GM23248 (cell line): ENCODE data around the gene GPANK1. TPM values are rescaled to one million over a fixed set of nuclear protein-coding genes. Genes with fewer than 3 reads are reported as not detected.

ENCODE experiments used
- DNase-seq: peaks from one replicate; pipeline ENCODE4 v3.0.0-alpha.2; 2015
- H2AFZ ChIP-seq: fragments of 200-600 bp; sonication (generic); 2 replicates; pipeline ENCODE4 v1.6.1; 2016; ENCODE audit warnings: antibody characterized with exemption
- H3F3A ChIP-seq: fragments of 200-600 bp; sonication (generic); 2 replicates; pipeline ENCODE4 v1.6.1; 2016; ENCODE audit warnings: mild to moderate bottlenecking, antibody characterized with exemption, mixed run types; ENCODE audit not compliant: insufficient read depth
- H3K27ac ChIP-seq: fragments of 200-600 bp; sonication (generic); 2 replicates; pipeline ENCODE4 v1.5.1; 2016; ENCODE audit warnings: mild to moderate bottlenecking
- H3K27me3 ChIP-seq: fragments of 200-600 bp; sonication (generic); replicated peaks from 2 replicates; pipeline ENCODE4 v1.6.1; 2016; ENCODE audit warnings: mild to moderate bottlenecking; ENCODE audit not compliant: insufficient read depth
- H3K36me3 ChIP-seq: fragments of 200-600 bp; sonication (generic); 2 replicates; pipeline ENCODE4 v1.6.1; 2016; ENCODE audit warnings: low read depth, mild to moderate bottlenecking
- H3K4me1 ChIP-seq: fragments of 200-600 bp; sonication (generic); 2 replicates; pipeline ENCODE4 v1.6.1; 2016; ENCODE audit warnings: mild to moderate bottlenecking; ENCODE audit not compliant: insufficient read depth
- H3K4me2 ChIP-seq: fragments of 200-600 bp; sonication (generic); one replicate; pipeline ENCODE4 v1.6.1; 2016; ENCODE audit warnings: mild to moderate bottlenecking; ENCODE audit not compliant: unreplicated experiment
- H3K4me3 ChIP-seq: fragments of 200-600 bp; sonication (generic); 2 replicates; pipeline ENCODE4 v1.5.1; 2016; ENCODE audit warnings: mild to moderate bottlenecking
- H3K79me2 ChIP-seq: fragments of 200-600 bp; sonication (generic); 2 replicates; pipeline ENCODE4 v1.6.1; 2016; ENCODE audit warnings: mild to moderate bottlenecking; ENCODE audit not compliant: insufficient read depth
- H3K9ac ChIP-seq: fragments of 200-600 bp; sonication (generic); 2 replicates; pipeline ENCODE4 v1.6.1; 2016; ENCODE audit warnings: mild to moderate bottlenecking
- H3K9me2 ChIP-seq: fragments of 200-600 bp; sonication (generic); 2 replicates; pipeline ENCODE4 v1.6.1; 2016; ENCODE audit warnings: mixed run types, mild to moderate bottlenecking, moderate library complexity; ENCODE audit not compliant: insufficient read depth
- H3K9me3 ChIP-seq: fragments of 200-600 bp; sonication (generic); one replicate; pipeline ENCODE4 v1.6.1; 2017; ENCODE audit warnings: low read depth
- H4K20me1 ChIP-seq: fragments of 200-600 bp; sonication (generic); 2 replicates; pipeline ENCODE4 v1.6.0; 2016; ENCODE audit not compliant: insufficient read depth
- EZH2 ChIP-seq: fragments of 200-600 bp; sonication (generic); IDR thresholded peaks from 2 replicates; pipeline ENCODE4 v1.6.1; 2018; ENCODE audit warnings: antibody characterized with exemption, mild to moderate bottlenecking; ENCODE audit not compliant: insufficient read depth, poor library complexity, severe bottlenecking
- EZH2phosphoT487 ChIP-seq: fragments of 200-600 bp; sonication (generic); IDR thresholded peaks from 2 replicates; pipeline ENCODE4 v1.6.1; 2018; ENCODE audit warnings: antibody characterized with exemption, moderate library complexity, mild to moderate bottlenecking, low read depth; ENCODE audit not compliant: insufficient read depth
- WGBS, 2 experiments: methylation state at CpG; one replicate each; pipeline ENCODE4 v1.1.6; 2015 to 2017; ENCODE audit warnings: low lambda C conversion rate in 2 of 2, low coverage in 1 of 2; ENCODE audit errors: missing lambda C conversion rate in 2 of 2; 5-methylcytosine and 5-hydroxymethylcytosine counted together
- in situ Hi-C: fragments of 300-500 bp; cut with MboI; formaldehyde crosslinking; loops from 2 replicates; pipeline ENCODE4 v1.15.0; 2020
- polyA plus RNA-seq: library from polyadenylated mRNA; unstranded; fragments of >200 nt; fragmentation: Nextera tagmentation; extraction: Ambion mirVana; gene quantifications from 2 replicates; pipeline ENCODE4 v1.2.1, GENCODE V29; 2016
- total RNA-seq: library from RNA; depleted of rRNA; stranded (reverse); fragments of >200 nt; shearing (Covaris generic); gene quantifications from 2 replicates; pipeline ENCODE4 v1.2.3, GENCODE V29; 2014

The GPANK1 gene
- total and polyA plus RNA-seq, 2 experiments from 2014 or later: 10.6 to 19.3 TPM

DNA sequence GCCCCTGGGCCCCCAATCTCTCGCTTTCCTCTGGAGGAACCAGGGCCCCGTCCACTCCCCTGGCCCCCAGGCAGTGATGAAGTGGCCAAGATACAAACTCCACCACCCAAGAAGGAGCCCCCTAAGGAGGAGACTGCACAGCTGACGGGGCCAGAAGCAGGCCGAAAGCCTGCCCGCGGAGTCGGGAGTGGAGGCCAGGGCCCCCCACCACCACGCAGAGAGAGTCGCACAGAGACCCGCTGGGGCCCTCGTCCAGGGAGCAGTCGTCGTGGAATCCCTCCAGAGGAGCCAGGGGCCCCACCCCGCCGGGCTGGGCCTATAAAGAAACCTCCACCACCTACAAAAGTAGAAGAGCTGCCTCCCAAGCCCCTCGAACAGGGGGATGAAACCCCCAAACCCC is 33.6 kb downstream of the GPANK1 start:
- H3K4me1 ChIP-seq: no peaks in the 10 kb centered on the region
- H2AFZ ChIP-seq: no peak overlapping the region
- peaks cover 62% of the 10 kb centered on the region for H3F3A ChIP-seq
- H3K4me3 ChIP-seq: no peak overlapping the region
- H3K27ac ChIP-seq: no peak overlapping the region
- 86 to 87% methylated on average over 14 of the region's 16 CpGs for WGBS, 2 experiments
- no peak for TF ChIP-seq EZH2phosphoT487
- TF ChIP-seq EZH2: no peak
- in situ Hi-C loops: no loop called here
- H3K9me2 ChIP-seq: no peaks in the 10 kb centered on the region
- H4K20me1 ChIP-seq: no peaks in the 10 kb centered on the region
- peaks cover 89% of the 10 kb centered on the region for H3K36me3 ChIP-seq
- H3K9ac ChIP-seq: no peak overlapping the region
- DNase-seq: no peak
- no peak overlapping the region for H3K4me2 ChIP-seq
- peaks cover 71% of the 10 kb centered on the region for H3K79me2 ChIP-seq
- no peaks in the 10 kb centered on the region for H3K27me3 ChIP-seq
- no peaks in the 10 kb centered on the region for H3K9me3 ChIP-seq

DNA sequence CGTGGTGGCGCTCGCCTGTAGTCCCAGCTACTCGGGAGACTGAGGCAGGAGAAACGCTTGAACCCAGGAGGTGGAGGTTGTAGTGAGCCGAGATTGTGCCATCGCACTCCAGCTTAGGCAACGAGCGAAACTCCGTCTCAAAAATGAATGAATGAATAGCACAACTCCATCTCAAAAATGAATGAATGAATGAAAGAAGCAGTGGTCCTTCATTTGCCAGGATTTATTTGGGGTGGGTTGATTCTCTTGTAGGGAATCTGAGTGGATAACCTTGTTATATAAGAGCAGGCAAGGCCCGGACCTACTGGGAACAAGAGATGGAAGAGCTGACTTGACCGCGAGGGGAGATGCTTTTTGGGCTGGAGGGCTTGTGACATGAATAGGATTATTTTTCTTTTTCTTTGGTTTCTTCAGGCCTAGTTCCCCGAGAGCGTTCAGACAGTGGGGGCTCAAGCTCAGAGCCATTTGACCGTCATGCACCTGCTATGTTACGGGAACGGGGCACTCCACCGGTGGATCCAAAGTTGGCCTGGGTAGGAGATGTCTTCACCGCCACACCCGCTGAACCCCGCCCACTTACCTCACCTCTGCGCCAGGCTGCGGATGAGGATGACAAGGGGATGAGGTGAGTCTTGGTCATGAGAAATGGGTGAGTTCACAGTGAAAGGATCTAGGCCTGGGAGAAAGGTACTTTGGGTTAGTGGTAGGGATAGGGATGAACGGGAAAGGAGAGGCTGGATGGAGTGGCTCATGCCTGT is 34.4 kb downstream of the GPANK1 start:
- H3K9me2 ChIP-seq: no peaks in the 10 kb centered on the region
- TF ChIP-seq EZH2phosphoT487: no peak
- no peak for TF ChIP-seq EZH2
- no peak overlapping the region for H3K9ac ChIP-seq
- in situ Hi-C loops: no loop called here
- H3K4me1 ChIP-seq: no peaks in the 10 kb centered on the region
- H2AFZ ChIP-seq: no peak overlapping the region
- no peak overlapping the region for H3K4me2 ChIP-seq
- H3F3A ChIP-seq: peaks cover 55% of the 10 kb centered on the region
- no peak overlapping the region for H3K27ac ChIP-seq
- no peaks in the 10 kb centered on the region for H3K9me3 ChIP-seq
- no peaks in the 10 kb centered on the region for H3K27me3 ChIP-seq
- H3K36me3 ChIP-seq: peaks cover 89% of the 10 kb centered on the region
- WGBS, 2 experiments: 90 to 93% methylated on average over 25 of the region's 25 CpGs
- H4K20me1 ChIP-seq: no peaks in the 10 kb centered on the region
- H3K4me3 ChIP-seq: no peak overlapping the region
- H3K79me2 ChIP-seq: peaks cover 80% of the 10 kb centered on the region
- DNase-seq: no peak

DNA sequence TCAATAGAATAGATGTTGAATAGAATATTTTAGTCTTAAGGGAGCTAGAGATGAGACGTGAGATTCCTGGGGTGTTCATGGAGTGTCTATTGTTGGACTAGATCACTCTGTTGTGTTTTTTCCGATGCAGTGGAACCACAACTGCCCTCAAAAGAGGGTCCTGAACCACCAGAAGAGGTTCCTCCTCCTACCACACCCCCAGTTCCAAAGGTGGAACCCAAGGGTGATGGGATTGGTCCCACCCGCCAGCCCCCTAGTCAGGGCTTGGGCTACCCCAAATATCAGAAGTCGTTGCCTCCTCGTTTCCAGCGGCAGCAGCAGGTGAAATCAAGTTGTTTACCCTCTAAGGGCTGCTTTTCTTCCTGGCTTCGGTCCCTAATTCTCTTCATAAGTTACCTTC is 35.8 kb downstream of the GPANK1 start:
- 92 to 93% methylated on average over 7 of the region's 7 CpGs for WGBS, 2 experiments
- H3K27me3 ChIP-seq: no peaks in the 10 kb centered on the region
- H3K9ac ChIP-seq: no peak overlapping the region
- no peaks in the 10 kb centered on the region for H3K9me2 ChIP-seq
- no peak overlapping the region for H3K4me3 ChIP-seq
- H3K9me3 ChIP-seq: no peaks in the 10 kb centered on the region
- H3K27ac ChIP-seq: no peak overlapping the region
- TF ChIP-seq EZH2: no peak
- no peak for TF ChIP-seq EZH2phosphoT487
- no peaks in the 10 kb centered on the region for H3K4me1 ChIP-seq
- in situ Hi-C loops: no loop called here
- no peak overlapping the region for H2AFZ ChIP-seq
- peaks cover 88% of the 10 kb centered on the region for H3K36me3 ChIP-seq
- peaks cover 42% of the 10 kb centered on the region for H3F3A ChIP-seq
- DNase-seq: no peak
- H4K20me1 ChIP-seq: no peaks in the 10 kb centered on the region
- peaks cover 93% of the 10 kb centered on the region for H3K79me2 ChIP-seq
- no peak overlapping the region for H3K4me2 ChIP-seq

DNA sequence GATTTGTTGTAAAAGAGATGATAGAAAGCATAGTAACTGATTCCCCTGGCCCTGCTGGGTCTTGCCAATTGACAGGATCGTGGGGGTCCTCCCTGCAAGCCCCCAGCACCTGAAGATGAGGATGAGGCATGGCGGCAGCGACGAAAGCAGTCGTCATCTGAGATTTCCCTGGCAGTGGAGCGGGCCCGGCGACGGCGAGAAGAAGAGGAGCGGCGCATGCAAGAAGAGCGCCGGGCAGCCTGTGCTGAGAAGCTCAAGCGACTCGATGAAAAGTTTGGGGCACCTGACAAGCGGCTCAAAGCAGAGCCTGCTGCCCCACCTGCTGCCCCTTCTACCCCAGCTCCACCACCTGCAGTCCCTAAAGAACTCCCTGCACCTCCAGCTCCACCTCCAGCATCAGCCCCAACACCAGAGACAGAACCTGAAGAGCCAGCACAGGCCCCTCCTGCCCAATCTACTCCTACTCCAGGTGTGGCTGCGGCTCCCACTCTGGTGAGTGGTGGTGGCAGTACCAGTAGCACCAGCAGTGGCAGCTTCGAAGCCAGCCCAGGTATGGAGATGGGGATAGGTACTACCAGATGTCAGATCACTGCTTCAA is 37.0 kb downstream of the GPANK1 start:
- in situ Hi-C loops: no loop called here
- Histone ChIP-seq H4K20me1 (peaks cover 4% of the 10 kb centered on the region; the same call in 1 of the 2 replicates), H3K9ac (no peak overlapping the region)

More for the DNA sequence above, 37.0 kb downstream of the GPANK1 start:
- no peak overlapping the region for H2AFZ ChIP-seq
- no peaks in the 10 kb centered on the region for H3K9me3 ChIP-seq
- H3K27me3 ChIP-seq: no peaks in the 10 kb centered on the region
- no peak for TF ChIP-seq EZH2phosphoT487
- DNase-seq: no peak
- peaks cover 31% of the 10 kb centered on the region; the same call in 1 of the 2 replicates for H3F3A ChIP-seq
- peaks cover 92% of the 10 kb centered on the region for H3K36me3 ChIP-seq
- WGBS, 2 experiments: 95 to 97% methylated on average over 19 of the region's 19 CpGs
- H3K4me2 ChIP-seq: no peak overlapping the region
- H3K4me3 ChIP-seq: no peak overlapping the region
- no peaks in the 10 kb centered on the region for H3K9me2 ChIP-seq
- H3K27ac ChIP-seq: no peak overlapping the region
- peaks cover 99% of the 10 kb centered on the region for H3K79me2 ChIP-seq
- H3K4me1 ChIP-seq: 0 out of 2 replicates have a peak, but pooled peaks cover 2% of the 10 kb centered on the region
